C4-2B (cell line): ENCODE measurements around the gene TRAF3.
"Not testable (repeated sequence)": the region's sequence is repeated elsewhere in the genome, so short reads cannot be mapped to it uniquely, and the experiment has no call there.

Experiments
- H3K27ac ChIP-seq: fragments of 450-650 bp; 2 replicates; pipeline ENCODE4 v1.5.1; 2017
- CTCF ChIP-seq: fragments of 450-650 bp; conservative IDR thresholded peaks from 2 replicates; pipeline ENCODE4 v1.5.1; 2017; ENCODE audit warnings: mild to moderate bottlenecking
- ZFX ChIP-seq: fragments of 450-650 bp; IDR thresholded peaks from 2 replicates; pipeline ENCODE4 v1.6.1; 2017

Gene TRAF3

GRCh38 chr14:102889615-102890014, 112.4 kb downstream of the TRAF3 start:
- H3K27ac ChIP-seq = no peak overlapping the region
- no peak for TF ChIP-seq CTCF
- TF ChIP-seq ZFX = no peak

- TF ChIP-seq CTCF (no peak), ZFX (no peak)
- H3K27ac ChIP-seq = no peak overlapping the region
Measured at GRCh38 chr14:102891111-102891510, 113.9 kb downstream of the TRAF3 start.

- H3K27ac ChIP-seq = no peak overlapping the region
- TF ChIP-seq ZFX = no peak
- TF ChIP-seq CTCF = no peak
Measured at GRCh38 chr14:102891556-102891955, 114.3 kb downstream of the TRAF3 start.

- H3K27ac ChIP-seq = no peak overlapping the region
- TF ChIP-seq ZFX (no peak), CTCF (no peak)
Measured at GRCh38 chr14:102892651-102893050, 115.4 kb downstream of the TRAF3 start.

GRCh38 chr14:102893452-102893851, 116.2 kb downstream of the TRAF3 start:
- H3K27ac ChIP-seq = no peak overlapping the region

GRCh38 chr14:102896735-102897134, 119.5 kb downstream of the TRAF3 start:
- H3K27ac ChIP-seq = not testable (repeated sequence)

More at GRCh38 chr14:102893452-102893851, 116.2 kb downstream of the TRAF3 start:
- TF ChIP-seq CTCF (no peak), ZFX (no peak)

GRCh38 chr14:102897299-102898027, 120.2 kb downstream of the TRAF3 start:
- no peak for TF ChIP-seq ZFX
- H3K27ac ChIP-seq = no peak overlapping the region

- no peak overlapping the region for H3K27ac ChIP-seq
- TF ChIP-seq ZFX = no peak
- no peak for TF ChIP-seq CTCF
Measured at GRCh38 chr14:102898298-102898697, 121.0 kb downstream of the TRAF3 start.
